HG02798 (cell line): ENCODE measurements around the gene ACP4.

Experiments used
- ATAC-seq: cut with Tn5 transposase; IDR thresholded peaks from one replicate; pipeline ENCODE4 v1.9.1; 2021; ENCODE audit warnings: mild to moderate bottlenecking; ENCODE audit not compliant: unreplicated experiment, poor library complexity

ACP4 gene

DNA sequence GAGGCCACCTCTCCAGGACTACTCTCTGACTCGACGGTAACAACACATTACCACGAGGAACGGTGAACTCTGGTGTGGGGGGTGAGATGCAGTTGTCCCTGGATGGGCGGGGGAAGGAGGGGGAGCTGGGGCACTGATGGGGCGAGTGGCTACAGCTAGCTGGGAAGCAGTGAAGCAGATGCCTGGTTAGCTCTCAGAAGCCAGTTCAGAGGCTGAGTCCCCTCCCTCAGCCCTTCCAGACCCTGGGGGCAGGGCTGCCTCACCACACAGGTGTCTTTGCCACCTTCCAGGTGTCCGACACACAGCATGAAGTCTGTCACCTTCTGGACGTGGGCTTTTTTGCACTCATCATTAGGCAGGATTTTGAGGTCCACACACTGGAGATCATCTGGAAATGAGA lies 29.4 kb downstream of the ACP4 start:
- no peak for ATAC-seq

DNA sequence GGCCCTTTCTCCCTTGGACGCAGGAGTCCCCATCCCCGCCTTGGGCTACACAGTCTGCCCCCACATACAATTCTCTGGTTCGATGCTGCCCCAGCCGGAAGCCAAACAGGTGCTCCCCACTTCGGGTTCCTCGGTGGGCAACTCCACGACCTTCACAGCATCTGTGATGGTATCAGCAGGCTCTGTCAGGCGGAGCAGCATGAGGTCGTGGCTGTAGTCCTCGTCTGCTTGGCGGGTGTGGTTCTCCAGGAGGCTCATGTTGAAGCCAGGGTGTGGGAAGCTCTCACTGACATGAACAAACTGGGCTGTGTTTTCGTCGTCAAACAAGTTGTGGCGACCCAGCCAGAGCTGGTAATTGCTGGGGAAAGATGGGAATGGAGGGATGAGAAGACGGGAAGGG lies 29.9 kb downstream of the ACP4 start:
- ATAC-seq: no peak

DNA sequence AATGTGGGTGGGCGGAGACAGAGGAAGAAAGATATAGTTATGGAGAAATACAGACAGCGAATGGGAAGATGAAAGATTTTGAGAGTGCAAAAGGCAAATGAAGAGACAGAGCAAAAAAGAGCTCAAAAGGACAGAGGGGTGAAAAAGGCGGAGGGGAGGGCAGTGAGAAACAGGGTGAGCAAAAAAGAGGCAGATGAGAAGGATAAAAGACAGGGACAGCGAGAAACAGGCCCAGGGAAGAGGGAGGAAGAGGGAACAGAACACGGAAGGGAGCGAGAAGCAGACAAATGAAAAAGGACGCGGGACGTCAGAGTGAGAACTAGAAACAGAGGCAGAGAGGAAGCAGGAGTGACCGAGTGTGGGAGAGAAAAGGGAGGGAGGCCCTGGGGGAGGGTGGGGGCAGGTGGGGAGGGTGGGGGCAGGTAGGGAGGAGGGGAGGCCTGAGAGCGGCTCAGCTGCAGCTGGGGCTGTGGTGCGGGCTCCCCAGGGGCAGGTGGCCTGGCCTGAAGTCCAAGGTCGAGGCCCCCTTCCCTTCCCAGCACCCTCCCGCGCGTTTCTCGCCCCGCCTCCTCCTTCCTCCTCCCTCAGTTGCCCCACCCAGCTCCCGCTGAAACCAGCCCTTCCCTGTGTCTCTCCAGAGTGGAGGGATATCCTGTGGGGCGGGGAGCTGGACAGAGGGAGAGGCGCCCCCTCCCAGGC lies 30.5 kb downstream of the ACP4 start:
- ATAC-seq: no peak

DNA sequence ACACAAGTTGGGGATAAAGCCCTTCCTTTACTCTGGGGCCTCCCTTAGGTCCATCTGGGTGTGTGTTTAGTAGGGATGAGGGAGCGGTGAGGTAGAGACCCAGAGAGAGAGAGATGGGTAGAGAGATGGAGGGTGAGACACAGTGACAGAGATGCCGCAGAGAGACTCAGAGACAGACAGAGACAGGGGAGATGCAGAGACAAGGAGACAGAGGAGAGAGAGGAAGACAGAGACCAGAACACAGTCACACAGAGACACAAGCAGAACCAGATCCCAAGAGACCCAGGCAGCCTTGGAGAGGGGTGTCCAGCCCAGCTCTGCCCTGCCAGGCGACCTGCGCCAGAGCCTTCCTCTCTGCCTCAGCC lies 31.0 kb downstream of the ACP4 start:
- ATAC-seq: no peak

DNA sequence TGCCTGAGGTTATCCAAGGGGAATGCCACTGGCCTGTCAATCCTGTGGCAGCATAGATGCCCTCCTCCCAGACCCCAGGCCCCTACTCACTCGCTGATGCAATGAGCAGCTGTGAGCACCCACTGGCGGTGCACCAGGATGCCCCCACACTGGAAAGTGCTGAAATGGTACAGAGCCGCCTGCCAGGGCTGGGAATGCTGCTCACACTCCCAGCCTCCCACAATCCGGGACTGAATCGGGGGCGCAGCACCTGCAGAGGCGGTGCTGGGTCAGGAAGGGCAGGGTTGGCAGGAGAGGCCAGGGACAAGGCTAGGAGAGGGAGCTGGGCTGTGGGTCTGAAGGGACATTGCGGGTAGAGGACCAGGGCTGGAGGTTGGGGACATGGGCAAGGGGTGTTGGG lies 31.4 kb downstream of the ACP4 start:
- no peak for ATAC-seq

DNA sequence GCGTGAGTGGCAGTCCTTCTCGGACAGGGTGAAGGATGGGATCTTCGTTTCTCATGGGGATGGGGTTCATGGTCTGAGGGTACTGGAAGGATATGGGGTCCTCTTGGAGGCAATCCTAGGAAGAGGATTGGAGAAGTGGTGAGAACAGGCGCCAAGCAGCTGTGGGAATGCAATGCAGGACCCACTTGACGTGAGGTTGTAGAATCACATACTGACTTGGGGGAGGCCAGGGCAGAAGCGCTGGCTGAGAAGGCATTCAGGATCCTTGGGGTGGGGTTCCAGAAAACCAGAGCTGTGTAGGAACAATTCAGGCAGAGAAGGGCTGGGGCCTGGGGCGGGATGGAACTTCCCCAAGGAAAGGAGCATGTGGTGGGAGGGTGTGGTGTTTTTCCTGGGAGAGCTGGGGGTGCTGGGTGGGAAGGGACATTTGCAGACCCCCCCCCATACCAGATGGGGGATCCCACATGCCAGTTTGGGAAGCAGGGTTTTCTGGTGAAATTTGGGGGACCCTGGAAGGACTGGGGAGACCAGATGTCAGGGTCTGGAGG lies 32.5 kb downstream of the ACP4 start:
- no peak for ATAC-seq

DNA sequence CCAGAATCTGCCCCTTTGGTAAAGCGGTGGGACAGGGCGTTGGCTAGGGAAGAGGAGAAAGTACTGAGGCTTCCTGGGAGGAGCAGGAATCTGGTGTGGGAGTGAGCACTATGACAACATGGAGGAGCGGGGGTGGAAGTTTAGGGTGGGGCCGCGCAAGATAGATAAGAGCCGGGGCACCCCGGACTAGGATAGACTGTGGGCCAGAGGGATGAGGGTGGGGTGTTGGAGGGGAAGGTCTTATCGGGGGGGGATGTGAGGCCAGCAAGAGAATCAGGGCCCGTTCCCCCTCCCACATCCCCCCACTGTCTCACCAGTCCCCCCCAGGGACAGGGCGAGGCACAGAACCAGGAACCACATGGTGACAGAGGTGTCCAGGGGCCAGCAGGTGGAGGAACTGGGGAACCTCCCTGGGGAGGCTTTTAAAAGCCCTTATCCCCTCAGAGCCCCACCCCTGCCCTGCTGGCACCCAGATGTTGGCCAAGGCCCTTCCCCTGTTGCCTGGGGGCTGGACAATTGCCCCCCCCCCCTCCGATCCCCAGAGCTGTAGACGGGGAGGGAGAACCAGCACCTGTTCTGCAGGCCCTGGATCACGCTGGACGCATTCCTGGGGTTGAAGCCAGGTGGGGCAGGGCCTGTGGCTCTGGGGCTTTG lies 33.3 kb downstream of the ACP4 start, which contains the start of gene KLK1:
KLK1 (minus strand) TSS at position 399 of the 654 bp plus-strand sequence; CDS start at position 360, 39 bp downstream.
- ATAC-seq: no peak

DNA sequence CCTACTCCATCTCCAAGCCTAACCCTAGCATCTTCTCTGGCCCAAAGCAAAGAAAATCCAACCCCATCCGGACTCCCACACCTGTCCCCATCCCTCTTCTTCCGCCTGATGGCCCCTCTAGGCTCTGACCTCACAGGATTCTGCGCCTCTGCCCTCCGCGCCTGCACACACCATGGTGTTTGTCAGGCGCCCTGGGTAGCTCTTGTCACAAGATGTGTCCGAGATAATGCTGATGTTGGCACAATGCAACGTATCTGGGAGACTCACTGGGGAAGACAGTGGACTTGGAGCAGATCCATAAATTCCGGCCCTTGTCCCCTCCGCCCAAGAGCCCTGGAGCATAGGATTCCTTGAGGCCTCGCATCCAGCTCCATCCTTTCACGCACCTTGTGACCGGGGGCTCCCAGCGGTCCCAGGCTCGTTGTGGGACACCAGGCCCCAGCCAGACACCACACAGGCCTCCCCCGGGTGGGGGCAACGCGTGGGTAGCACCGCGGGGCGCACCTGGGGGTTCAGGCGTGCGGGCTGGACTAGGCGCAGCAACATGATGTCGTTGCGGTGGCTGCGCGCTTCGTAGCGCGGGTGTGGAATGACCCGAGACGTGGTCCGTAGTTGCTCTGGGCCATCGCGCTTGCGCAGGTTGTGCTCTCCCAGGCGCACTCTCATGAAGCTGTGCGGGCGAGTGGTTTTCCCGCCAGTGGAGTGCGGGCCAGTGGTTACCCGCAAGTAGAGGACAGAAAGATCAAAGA lies 36.5 kb downstream of the ACP4 start:
- ATAC-seq: no peak

DNA sequence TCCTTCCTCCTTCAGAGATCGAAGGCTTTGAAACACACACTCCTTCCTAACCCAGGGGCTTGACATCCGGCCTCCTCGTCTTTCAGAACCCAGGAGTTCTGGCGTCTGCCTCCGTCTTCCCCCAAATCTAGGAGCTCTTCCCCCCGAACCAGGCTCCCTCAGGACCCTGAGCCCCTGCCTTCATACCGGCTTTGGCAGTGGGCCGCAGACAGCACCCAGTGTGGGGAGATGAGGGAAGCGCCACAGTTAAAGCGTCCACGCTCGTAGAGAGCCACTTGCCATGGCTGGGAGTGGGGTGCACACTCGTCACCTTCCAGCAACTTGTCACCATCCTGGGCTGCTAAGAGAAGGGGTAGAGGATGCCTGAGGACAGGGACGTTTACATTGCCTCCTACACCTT lies 37.3 kb downstream of the ACP4 start:
- no peak for ATAC-seq

DNA sequence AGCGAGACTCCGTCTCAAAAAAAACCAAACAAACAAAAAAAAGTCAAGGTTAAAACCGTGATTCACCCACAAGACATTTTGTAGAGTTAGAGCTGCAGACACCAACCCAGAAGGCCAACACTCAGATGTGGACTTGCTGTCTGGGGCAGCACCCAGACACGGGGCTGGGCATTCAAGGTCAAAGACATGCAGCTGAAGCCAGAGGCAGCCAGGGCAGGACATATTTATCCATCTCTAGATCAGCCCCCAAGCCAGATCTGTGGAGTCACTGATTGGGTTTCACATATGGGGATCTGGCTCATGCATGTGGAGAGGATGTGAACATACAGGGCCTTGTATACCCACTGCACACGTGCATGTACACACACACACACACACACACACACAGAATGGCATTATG lies 39.6 kb downstream of the ACP4 start:
- no peak for ATAC-seq

DNA sequence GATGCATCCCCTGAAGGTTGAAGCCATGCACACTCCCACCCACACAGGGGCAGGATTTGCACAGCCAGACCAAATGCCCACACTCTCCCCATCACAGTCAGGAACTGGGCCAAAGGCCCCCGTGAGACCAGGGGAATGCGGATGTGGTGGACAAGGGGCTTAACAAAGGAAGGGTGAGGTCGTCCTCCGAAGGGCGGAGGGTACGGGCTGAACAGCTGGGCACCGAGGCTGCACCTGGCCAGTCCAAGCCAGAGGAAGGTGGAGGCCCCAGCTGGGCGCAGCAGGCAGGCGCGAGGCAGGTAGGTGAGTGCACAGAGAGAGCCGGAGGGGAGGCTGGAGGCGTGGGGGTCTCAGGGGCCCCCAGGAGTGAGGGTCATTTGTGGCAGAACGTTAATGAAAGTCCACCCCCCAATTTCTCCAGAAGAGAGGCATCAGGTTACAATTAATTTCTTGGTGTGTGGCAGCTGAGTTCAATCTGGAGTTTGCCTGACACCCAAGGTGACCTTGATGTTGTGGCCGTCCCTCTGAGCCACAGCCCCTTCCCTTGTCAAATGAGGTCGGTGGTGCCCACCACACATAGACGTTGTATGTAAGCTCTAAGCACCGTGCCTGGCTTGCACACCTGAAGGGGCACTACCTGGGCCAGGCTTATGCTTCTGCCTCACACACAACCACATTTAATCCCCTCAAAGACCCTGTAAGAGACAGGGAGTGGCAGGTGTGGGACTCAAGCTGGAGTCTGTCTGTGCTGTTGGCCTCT lies 40.2 kb downstream of the ACP4 start:
- no peak for ATAC-seq

DNA sequence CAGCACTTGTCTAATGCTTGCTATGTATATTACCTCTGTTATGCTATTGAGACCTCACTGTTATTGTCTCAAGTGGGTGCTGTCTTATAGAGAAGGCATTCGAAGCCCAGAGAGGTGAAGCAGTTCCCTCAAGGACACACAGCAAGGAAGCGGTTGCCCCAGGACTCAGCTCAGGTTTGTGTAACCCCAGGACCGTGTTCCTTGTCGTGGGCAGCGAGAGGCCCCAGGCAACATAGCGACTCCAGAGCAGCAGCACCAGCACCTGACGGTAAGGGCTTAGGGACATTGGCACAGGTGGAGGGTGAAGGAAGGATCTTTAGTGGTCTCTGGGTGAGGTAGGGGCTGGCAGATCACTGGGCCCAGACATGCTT lies 40.8 kb downstream of the ACP4 start:
- ATAC-seq: no peak

DNA sequence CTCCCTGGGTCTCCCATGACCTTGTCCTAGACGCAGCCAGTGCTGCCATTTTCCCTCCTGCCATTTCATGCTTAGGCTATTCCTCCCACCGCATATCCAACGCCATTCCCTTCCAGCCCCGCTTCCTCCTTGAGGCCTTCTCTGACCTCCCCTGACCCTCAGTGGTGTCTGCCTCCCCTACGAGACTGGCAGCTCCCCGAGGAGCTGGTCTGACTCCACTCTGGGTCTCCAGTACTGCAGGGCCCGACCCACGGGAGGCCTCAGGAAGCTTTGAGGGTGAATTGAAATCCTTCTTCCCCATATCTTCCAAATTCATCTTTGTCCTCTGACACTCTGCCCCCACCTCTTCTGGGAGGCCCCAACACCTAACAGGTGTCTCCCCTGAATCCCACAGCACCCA lies 42.5 kb downstream of the ACP4 start:
- ATAC-seq: no peak

DNA sequence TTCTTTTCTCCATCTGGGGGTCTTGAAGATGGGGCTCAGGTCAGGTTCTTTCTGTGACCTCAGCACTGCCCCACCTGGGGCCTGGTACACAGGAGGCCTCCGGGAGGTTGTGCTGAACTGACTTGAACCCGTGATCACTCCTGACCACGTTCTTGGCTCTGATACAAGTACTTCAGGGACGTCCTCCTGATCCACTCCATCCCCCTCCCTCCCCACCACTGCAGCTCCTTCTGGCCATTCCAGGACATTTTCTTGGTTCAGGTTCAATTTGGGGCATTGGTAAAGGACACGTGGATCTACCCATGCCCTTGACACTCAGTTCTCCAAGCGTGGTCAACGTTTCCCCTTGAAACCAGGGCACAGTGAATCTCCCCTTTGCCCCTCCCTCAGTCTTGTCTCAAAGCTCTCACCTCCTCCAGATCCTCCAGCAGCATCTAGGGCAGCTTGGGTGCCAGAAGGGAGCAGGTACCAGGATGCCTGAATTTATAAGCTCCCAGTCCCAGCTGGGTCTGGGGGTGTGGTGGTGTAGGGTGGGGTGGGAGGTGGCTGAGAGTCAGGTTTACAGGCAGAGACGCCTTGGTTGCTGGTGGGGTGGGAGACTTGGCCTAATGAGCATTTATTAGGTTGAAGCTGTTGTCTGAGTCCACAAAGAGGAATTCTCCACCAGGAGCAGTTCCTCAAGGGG lies 43.0 kb downstream of the ACP4 start, which contains the start of gene KLK15:
KLK15 (minus strand) TSS at position 458 of the 685 bp plus-strand sequence. CDS start 2,082 bp downstream, outside the sequence.
- no peak for ATAC-seq

DNA sequence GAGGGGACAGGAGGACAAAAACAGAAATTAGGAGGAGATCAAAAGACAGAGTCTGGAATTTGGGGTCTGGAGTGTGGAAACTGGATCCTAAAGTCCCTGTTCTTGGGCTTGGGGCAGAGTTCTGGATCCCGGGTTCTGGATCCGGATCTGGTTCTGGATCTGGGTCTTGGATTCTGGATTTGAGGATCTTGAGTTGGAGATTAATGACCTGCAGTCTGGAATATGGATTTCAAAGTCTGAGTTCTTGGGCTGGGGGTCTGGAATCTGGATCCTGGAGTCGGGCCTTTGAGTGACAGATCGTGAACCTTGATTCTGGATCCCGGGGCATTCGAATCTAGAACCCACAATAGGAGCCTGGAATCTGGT lies 43.6 kb downstream of the ACP4 start:
- ATAC-seq: no peak

DNA sequence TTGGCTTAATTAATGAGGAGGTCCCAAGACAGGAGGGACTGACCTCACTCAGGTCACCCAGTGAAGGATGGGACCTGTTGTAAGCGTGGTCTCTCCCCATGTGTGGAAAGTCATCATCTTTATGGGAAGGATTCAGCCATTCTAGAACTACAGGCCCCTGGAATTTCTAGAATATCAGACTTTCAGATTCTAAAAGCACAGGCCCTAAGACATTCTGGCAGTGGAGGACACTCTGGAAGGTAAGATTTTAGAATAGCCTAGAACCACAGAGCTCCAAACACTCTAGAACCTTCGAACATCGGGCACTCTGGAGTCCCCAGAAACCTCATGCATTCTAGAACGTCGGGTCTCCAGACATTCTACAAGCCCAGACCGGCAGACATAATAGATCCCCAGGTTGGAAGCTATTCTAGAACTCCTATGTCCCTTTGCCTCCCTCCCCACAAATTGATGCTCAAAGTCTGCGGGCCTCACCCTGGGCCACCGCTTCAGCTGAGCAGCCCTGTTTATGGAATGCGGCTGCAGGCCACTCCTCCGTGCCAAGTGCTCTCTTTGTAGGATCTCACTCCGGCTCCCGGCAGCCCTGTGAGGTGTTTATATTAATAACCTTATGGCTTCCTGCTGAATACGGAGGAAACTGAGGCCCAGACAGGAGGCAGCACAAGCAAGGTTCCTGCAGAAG lies 45.0 kb downstream of the ACP4 start:
- no peak for ATAC-seq

DNA sequence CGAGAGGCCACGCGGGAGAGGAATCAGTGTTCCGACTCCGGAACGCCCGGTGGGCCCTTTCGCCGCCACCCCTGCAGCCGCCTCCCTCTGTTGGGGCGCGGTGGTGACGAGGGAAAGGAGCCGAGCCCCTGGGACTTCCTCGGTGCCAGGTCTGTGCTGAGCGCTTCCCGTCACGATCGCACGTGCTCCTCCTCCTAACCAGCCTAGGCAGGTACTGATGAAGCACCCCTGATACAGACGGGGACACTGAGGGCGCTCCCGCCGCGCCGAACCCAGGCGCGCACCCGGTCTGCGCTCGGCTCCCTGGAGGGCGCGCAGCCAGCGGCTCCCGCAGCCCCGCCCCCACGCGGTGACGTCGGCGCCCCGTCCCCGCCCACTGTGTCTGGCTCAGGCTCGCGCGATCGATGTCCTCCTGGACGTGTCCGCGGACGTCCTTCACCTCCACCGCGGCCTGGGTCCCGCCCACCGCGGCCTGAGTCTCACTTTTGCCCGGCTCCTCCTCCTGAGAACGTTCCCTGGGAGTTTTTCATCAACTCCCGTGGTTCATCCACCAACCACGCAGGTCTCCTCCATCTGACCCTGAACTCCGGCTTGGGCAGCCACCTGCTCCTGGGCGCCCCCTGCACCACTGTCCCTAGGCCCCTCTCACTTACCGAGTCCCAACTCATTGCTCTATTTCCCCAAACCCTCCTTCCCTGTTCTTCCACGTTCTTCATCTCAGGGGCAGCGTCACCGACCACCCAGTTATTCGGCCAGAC lies 45.7 kb downstream of the ACP4 start:
- peak; percentile 81 for ATAC-seq

DNA sequence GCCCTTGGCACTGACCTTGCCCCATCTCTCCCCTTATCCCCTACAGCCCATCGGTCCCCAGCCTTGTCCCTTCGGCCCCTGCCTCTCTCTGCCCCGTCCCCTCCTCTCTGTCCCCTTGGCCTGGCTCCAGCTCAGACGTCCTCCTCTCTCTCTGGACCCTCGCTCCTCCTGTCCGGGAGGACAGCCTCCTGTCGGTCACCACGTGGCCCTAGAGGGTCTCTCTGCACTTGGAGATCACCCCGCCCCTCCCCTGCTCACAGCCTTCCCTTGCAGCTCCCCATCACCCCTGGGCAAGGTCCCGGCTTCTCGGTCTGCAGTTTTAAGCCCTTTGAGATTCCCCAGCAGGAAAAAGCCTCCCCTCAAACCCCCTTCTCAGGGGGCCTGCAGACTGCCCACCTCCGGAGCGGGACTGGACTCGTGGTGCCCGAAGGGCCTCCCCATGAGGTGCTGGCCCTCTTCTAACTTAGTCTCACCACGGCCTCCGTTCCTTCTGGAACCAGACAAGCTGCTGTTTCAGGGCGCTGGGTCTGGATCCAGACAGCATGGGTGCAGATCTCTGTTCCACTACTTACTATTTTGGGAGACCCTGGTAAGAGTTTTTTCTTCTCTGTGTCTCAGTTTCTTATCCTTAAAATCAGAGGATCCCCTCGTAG lies 46.5 kb downstream of the ACP4 start:
- no peak for ATAC-seq
